GM12878 (cell line): Measurements from ENCODE around the gene ARHGAP40. TPM values are rescaled to one million over a fixed set of nuclear protein-coding genes. Genes with fewer than 3 reads are reported as not detected.

Source experiments
- ATAC-seq: fragments of 200-7000 bp; cut with Tn5 transposase; 3 replicates; pipeline ENCODE4 v1.9.1; 2020; ENCODE audit warnings: mild to moderate bottlenecking, moderate library complexity
- BruUV-seq: library from RNA; stranded (reverse); fragments of 400-500 nt; replicated peaks from 2 replicates; lab custom pipeline; 2021; lab: Mats Ljungman, UMichigan
- CTCF ChIA-PET: fragments of 300-600 bp; sonication (Branson Sonifier 250); formaldehyde crosslinking; extraction: SDS; loops from one replicate; lab custom pipeline; 2021; ENCODE audit warnings: inconsistent platforms; lab: Yijun Ruan, JAX
- POLR2A ChIA-PET: fragments of 350-600 bp; formaldehyde crosslinking; extraction: SDS; loops from one replicate; lab custom pipeline; 2021; ENCODE audit warnings: inconsistent platforms; lab: Charles Lee
- RAD21 ChIA-PET: fragments of 300-600 bp; sonication (Branson Sonifier 250); formaldehyde crosslinking; loops from one replicate; lab custom pipeline; 2023; ENCODE audit warnings: antibody characterized with exemption; ENCODE audit not compliant: unreplicated experiment; lab: Charles Lee
- SMC1A ChIA-PET: fragments of 300-600 bp; sonication (Branson Sonifier 250); formaldehyde crosslinking; loops from one replicate; lab custom pipeline; 2023; ENCODE audit not compliant: unreplicated experiment, uncharacterized antibody; lab: Charles Lee
- DNase-seq: peaks from one replicate; pipeline ENCODE4 v3.0.0-alpha.2; 2011; ENCODE audit warnings: low read depth, low spot score
- FAIRE-seq: peaks from 3 replicates; lab custom pipeline; 2011; peaks lifted over from hg19 to GRCh38; lab: Jason Lieb, UNC
- H2AFZ ChIP-seq: 2 replicates; pipeline ENCODE4 v1.6.0; 2011; ENCODE audit warnings: low read depth, low read length, control low read depth; ENCODE audit not compliant: control insufficient read depth
- H3K27ac ChIP-seq: 2 replicates; pipeline ENCODE4 v1.5.1; 2011; ENCODE audit warnings: control low read depth; ENCODE audit not compliant: control insufficient read depth, insufficient read depth
- H3K27me3 ChIP-seq, 2 experiments: replicated peaks in 1 of 2; 2 replicates each; pipeline versions ENCODE4 v1.6.0 to v1.6.1; 2011; ENCODE audit warnings: low read length in 1 of 2; ENCODE audit not compliant: control insufficient read depth in 2 of 2, insufficient read depth in 2 of 2
- H3K36me3 ChIP-seq, 2 experiments: 2 replicates each; pipeline ENCODE4 v1.5.1; 2011; ENCODE audit warnings: low read length in 1 of 2; ENCODE audit not compliant: control insufficient read depth in 2 of 2, insufficient read depth in 2 of 2
- H3K4me1 ChIP-seq: 2 replicates; pipeline ENCODE4 v1.6.1; 2011; ENCODE audit warnings: mild to moderate bottlenecking, low read length, moderate library complexity, mixed read lengths; ENCODE audit not compliant: control insufficient read depth, insufficient read depth
- H3K4me2 ChIP-seq: 2 replicates; pipeline ENCODE4 v1.6.0; 2011; ENCODE audit warnings: control low read depth; ENCODE audit not compliant: control insufficient read depth, insufficient read depth
- H3K4me3 ChIP-seq: fragments of 200-600 bp; sonication (generic); 2 replicates; pipeline ENCODE4 v1.5.1; 2016
- H3K79me2 ChIP-seq: 2 replicates; pipeline ENCODE4 v1.6.0; 2011; ENCODE audit warnings: low read length; ENCODE audit not compliant: control insufficient read depth, insufficient read depth
- H3K9ac ChIP-seq: 2 replicates; pipeline ENCODE4 v1.8.0; 2011; ENCODE audit warnings: low read length, control low read depth, mixed read lengths; ENCODE audit not compliant: control insufficient read depth, insufficient read depth
- H3K9me3 ChIP-seq: replicated peaks from 3 replicates; pipeline ENCODE4 v1.5.1; 2011; ENCODE audit warnings: mild to moderate bottlenecking, low read length; ENCODE audit not compliant: control insufficient read depth, insufficient read depth
- H4K20me1 ChIP-seq: 2 replicates; pipeline ENCODE4 v1.6.0; 2011; ENCODE audit not compliant: control insufficient read depth, insufficient read depth
- BHLHE40 ChIP-seq, 2 experiments: fragments of 450-650 bp in 1 of 2; IDR thresholded peaks; 2 replicates each; pipeline ENCODE4 v1.6.1; 2011 to 2017; ENCODE audit warnings: low read depth in 2 of 2, borderline replicate concordance in 1 of 2, improper control_type of control experiment in 1 of 2, low read length in 1 of 2, mild to moderate bottlenecking in 1 of 2
- CBFB ChIP-seq: IDR thresholded peaks from 2 replicates; pipeline ENCODE4 v1.6.1; 2016; ENCODE audit warnings: antibody characterized with exemption, low read depth
- CBX5 ChIP-seq: sonication (generic); IDR thresholded peaks from 2 replicates; pipeline ENCODE4 v1.6.1; 2016; ENCODE audit warnings: low read depth, moderate library complexity, mild to moderate bottlenecking, inconsistent platforms
- IRF3 ChIP-seq: fragments of 450-650 bp; IDR thresholded peaks from 2 replicates; pipeline ENCODE4 v1.6.1; 2014; ENCODE audit warnings: mild to moderate bottlenecking
- IRF4 ChIP-seq: IDR thresholded peaks from 2 replicates; pipeline ENCODE4 v1.6.1; 2011; ENCODE audit warnings: low read depth, low read length
- IRF5 ChIP-seq: fragments of 450-650 bp; IDR thresholded peaks from 2 replicates; pipeline ENCODE4 v1.6.1; 2017; ENCODE audit warnings: borderline replicate concordance
- MXI1 ChIP-seq: fragments of 150-350 bp; IDR thresholded peaks from 2 replicates; pipeline ENCODE4 v1.6.1; 2011; ENCODE audit warnings: low read depth, mild to moderate bottlenecking, inconsistent platforms, low read length, improper control_type of control experiment
- NFYB ChIP-seq: IDR thresholded peaks from 2 replicates; pipeline ENCODE4 v1.6.1; 2011; ENCODE audit warnings: low read depth, mild to moderate bottlenecking, low read length, improper control_type of control experiment, moderate library complexity; ENCODE audit not compliant: insufficient read depth
- NR2C1 ChIP-seq: fragments of 450-650 bp; IDR thresholded peaks from 2 replicates; pipeline ENCODE4 v1.6.1; 2017; ENCODE audit warnings: antibody characterized with exemption, mild to moderate bottlenecking, moderate library complexity
- RAD21 ChIP-seq: IDR thresholded peaks from 2 replicates; pipeline ENCODE4 v1.6.1; 2011; ENCODE audit warnings: mild to moderate bottlenecking, low read depth, low read length, moderate library complexity; ENCODE audit not compliant: insufficient read depth
- RELB ChIP-seq: fragments of 450-650 bp; IDR thresholded peaks from 2 replicates; pipeline ENCODE4 v1.6.1; 2017; ENCODE audit warnings: low read depth, mild to moderate bottlenecking, moderate library complexity
- REST ChIP-seq: IDR thresholded peaks from 2 replicates; pipeline ENCODE4 v1.6.1; 2012; ENCODE audit warnings: mild to moderate bottlenecking, low read depth, low read length
- RUNX3 ChIP-seq: IDR thresholded peaks from 2 replicates; pipeline ENCODE4 v1.6.1; 2012; ENCODE audit warnings: low read length, inconsistent platforms
- SP1 ChIP-seq: IDR thresholded peaks from one replicate; pipeline ENCODE4 v1.6.1; 2011; ENCODE audit warnings: low read depth, low read length
- YY1 ChIP-seq: IDR thresholded peaks from 2 replicates; pipeline ENCODE4 v1.6.1; 2011; ENCODE audit warnings: low read depth, mild to moderate bottlenecking, low read length
- WGBS: methylation state at CpG from one replicate; pipeline ENCODE4 v1.1.6; 2016; ENCODE audit warnings: low lambda C conversion rate; ENCODE audit not compliant: insufficient replicate concordance, insufficient coverage; ENCODE audit errors: missing lambda C conversion rate; 5-methylcytosine and 5-hydroxymethylcytosine counted together
- in situ Hi-C: fragments of 300-500 bp; cut with MboI; formaldehyde crosslinking; loops from 9 replicates; pipeline ENCODE4 v1.14.3; 2018; ENCODE audit warnings: mixed read lengths
- intact Hi-C: fragments of 100-400 bp; cut with micrococcal nuclease; formaldehyde crosslinking; loops from one replicate; pipeline ENCODE4 v1.14.2; 2022; ENCODE audit not compliant: unreplicated experiment
- polyA plus RNA-seq, 11 experiments: library from polyadenylated mRNA; depleted of rRNA in 4 of 11; unstranded in 6 of 11; stranded (reverse) in 5 of 11; fragments of >200 nt; fragmentation: Nextera tagmentation in 4 of 11; fragmentation: Illumina TruSeq in 1 of 11; extraction: Ambion mirVana in 4 of 11; extraction: Trizol in 1 of 11; gene quantifications; 1 replicate in 1 of 11; 2 replicates in 10 of 11; pipeline versions ENCODE4 v1.2.1 to v1.2.3, GENCODE V29; 2011 to 2016; ENCODE audit warnings: inconsistent platforms in 2 of 11, missing spikeins in 2 of 11, low read depth in 1 of 11
- total RNA-seq, 4 experiments: library from RNA; depleted of rRNA in 3 of 4; stranded (reverse); fragments of >200 nt in 3 of 4; fragmentation: Illumina TruSeq in 1 of 4; extraction: Trizol in 1 of 4; gene quantifications; 2 replicates each; pipeline versions ENCODE4 v1.2.1 to v1.2.3, GENCODE V29; 2013 to 2021
- TF ChIP-seq, protein P1 (sequence below): fragments of 450-650 bp; IDR thresholded peaks from 2 replicates; pipeline ENCODE4 v1.6.1; 2016; ENCODE audit warnings: mild to moderate bottlenecking

ARHGAP40 gene
- total and polyA plus RNA-seq, 10 of the 15 experiments (the other 5 are each of a cell fraction or from before 2014, with no cell fraction given), result 0.06 to 0.07 TPM; not detected in 8

GRCh38 chr20:38609815-38610214 is 8.2 kb downstream of the ARHGAP40 start:
- DNase-seq (no peak), FAIRE-seq (no peak), ATAC-seq (no peak)
- no peak overlapping the region for H3K4me3 ChIP-seq
- no peaks in the 10 kb centered on the region for H3K4me1 ChIP-seq
- RAD21 ChIA-PET, result no interaction called here
- H3K9me3 ChIP-seq, result no peaks in the 10 kb centered on the region
- BruUV-seq, result no TSS peak
- POLR2A ChIA-PET, result no interaction called here
- no peaks in the 10 kb centered on the region for H4K20me1 ChIP-seq
- SMC1A ChIA-PET, result no interaction called here
- intact Hi-C loops (no loop called here), in situ Hi-C loops (no loop called here)
- CTCF ChIA-PET, result interaction anchor here (0.9 kb wide), 1 partner anchor 142 kb away, joined by 3 read pairs; no protein-coding TSS in a partner anchor
- WGBS, result 72% methylated on average over 4 of the region's 4 CpGs
- no peak overlapping the region for H3K9ac ChIP-seq
- no peaks in the 10 kb centered on the region for H3K79me2 ChIP-seq
- peaks cover 3% of the 10 kb centered on the region in 2 experiments; a peak in 2 of 4 replicates for H3K27me3 ChIP-seq
- H2AFZ ChIP-seq, result no peak overlapping the region
- no peak overlapping the region for H3K27ac ChIP-seq
- H3K36me3 ChIP-seq, result no peaks in the 10 kb centered on the region
- H3K4me2 ChIP-seq, result no peak overlapping the region
- no peak for TF ChIP-seq IRF3
- no peak for TF ChIP-seq NR2C1
- TF ChIP-seq, protein P1, sequence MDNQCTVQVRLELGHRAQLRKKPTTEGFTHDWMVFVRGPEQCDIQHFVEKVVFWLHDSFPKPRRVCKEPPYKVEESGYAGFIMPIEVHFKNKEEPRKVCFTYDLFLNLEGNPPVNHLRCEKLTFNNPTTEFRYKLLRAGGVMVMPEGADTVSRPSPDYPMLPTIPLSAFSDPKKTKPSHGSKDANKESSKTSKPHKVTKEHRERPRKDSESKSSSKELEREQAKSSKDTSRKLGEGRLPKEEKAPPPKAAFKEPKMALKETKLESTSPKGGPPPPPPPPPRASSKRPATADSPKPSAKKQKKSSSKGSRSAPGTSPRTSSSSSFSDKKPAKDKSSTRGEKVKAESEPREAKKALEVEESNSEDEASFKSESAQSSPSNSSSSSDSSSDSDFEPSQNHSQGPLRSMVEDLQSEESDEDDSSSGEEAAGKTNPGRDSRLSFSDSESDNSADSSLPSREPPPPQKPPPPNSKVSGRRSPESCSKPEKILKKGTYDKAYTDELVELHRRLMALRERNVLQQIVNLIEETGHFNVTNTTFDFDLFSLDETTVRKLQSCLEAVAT, result no peak
- TF ChIP-seq MXI1, result no peak
- TF ChIP-seq YY1, result no peak
- no peak for TF ChIP-seq SP1
- no peak for TF ChIP-seq NFYB
- no peak for TF ChIP-seq CBX5
- TF ChIP-seq IRF4, result no peak
- no peak for TF ChIP-seq RELB
- TF ChIP-seq CBFB, result no peak
- no peak for TF ChIP-seq RAD21
- TF ChIP-seq BHLHE40 (IDR thresholded peaks at IDR 0.05; ENCODE audit: borderline replicate concordance in 1 of 2, low read depth in 2 of 2, low read length in 1 of 2), result no peak
- no peak for TF ChIP-seq IRF5
- no peak for TF ChIP-seq RUNX3
- no peak for TF ChIP-seq REST
